Fibroblast of skin of right quadriceps (primary cell): ENCODE measurements around the gene CLEC11A.

Experiments
- DNase-seq: peaks from one replicate; pipeline ENCODE4 v3.0.0-alpha.2; 2013

CLEC11A gene

DNA sequence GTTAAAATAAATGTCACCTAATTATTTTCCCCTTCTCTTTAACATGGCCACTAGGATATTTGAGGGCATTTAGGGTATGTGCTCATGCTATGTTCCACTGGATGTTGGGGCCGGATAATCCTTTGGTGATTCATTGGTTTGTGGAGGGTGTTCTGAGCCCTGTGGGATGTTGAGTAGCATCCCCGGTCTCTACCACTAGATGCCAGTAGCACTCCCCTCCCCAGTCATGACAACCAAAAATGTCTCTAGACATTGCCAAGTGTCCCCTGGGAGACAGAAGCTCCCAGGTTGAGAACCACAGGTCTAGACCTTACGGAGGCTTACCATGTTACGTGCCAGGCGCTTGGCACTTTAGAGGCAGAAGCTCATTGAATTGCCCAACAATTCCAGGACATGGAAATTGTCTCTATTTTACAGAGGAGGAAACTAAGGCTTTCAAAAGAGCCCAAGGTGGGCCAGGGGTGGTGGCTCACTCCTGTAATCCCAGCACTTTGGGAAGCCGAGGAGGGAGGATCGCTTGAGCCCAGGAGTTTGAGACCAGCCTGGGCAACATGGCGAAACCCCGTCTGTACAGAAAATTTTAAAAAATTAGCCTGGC lies 17.6 kb upstream of the CLEC11A start:
- peak; percentile 82 for DNase-seq

DNA sequence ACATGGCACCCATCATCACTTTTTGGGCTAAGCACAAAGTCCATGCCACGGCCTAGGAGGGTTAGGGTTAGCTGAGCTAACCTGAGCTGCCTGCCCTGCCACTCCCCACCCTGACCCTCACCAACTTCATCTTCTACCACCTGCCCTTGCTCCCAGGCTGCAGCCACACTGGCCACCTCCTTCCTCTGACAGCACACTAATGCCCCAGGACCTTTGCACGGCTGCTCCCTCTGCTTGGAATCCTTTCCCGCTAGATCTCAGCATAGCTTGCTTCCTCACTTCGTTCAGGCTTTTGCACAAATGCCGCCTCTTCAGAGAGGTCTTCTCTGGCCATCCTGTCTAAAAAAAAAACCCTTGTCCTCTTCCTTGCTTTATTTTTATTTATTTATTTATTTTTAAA lies 16.8 kb upstream of the CLEC11A start:
- DNase-seq, result no peak

DNA sequence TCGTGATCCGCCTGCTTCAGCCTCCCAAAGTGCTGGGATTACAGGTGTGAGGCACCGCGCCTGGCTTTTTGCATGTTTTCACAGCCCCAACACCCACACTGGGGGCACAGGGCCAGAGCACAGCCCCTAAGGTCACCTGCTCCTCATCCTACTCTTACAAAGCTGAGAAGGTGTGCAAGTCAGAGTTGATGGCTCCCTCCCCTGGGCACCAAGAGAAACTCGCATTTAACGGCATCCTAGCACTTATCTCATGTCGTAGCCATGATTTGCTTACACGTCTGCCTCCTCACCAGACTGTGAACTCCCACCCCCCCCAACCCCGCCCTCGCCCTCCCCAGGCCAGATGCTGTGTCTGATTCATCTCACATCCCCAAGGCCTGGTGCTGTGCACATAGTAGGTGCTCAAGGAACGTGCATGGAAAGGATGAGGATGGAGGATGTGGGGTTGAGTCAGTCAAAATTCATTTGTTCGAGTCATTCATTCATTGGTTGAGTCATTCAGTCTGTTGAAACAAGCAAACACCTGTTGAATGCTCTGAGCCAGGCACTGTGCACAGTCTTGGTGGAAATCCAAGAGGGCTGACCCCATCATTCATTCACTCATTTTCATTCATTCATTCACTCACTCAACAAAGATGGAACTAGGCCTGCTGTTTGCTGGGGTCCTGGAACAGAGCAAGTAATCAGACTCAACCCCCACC lies 14.8 kb upstream of the CLEC11A start:
- DNase-seq, result no peak

DNA sequence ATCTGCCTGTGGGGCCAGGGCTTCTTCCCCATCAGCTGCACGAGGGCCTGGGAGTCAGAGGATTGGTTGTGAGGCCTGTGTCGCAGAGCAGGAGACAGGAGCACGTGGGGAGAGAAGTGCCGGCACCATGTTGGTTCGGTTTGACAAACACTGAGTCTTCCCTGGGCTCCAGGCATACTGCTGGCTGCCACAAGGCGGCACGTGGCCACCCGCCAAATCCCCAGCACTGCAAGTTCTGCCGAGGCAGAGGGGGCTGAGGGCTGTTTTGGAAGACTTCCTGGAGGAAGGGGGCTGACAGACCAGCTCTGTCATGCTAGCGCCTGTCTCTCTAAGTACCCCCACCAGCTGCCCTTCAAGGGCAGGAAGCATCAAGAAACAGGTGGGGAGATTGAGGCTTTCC lies 13.1 kb upstream of the CLEC11A start:
- DNase-seq, result no peak

DNA sequence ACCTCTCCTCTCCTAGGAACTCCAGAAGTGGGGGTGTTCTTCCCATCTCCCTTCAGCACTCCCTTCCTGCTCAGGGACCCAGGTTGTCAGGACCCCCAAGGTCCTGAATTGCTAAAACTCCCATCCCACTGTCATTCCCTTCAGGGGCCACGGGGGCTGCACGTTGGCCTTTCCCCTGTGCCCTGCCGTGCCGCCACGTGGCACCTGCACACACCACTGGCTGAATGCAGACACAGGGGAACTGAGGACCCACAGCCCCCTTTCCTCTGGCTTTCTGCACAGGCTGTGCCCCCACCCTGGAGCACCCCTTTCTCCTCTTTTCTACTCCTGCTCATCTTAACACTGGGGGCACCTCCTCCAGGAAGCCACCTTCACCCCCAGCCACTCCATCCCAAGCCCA lies 12.6 kb upstream of the CLEC11A start:
- no peak for DNase-seq

DNA sequence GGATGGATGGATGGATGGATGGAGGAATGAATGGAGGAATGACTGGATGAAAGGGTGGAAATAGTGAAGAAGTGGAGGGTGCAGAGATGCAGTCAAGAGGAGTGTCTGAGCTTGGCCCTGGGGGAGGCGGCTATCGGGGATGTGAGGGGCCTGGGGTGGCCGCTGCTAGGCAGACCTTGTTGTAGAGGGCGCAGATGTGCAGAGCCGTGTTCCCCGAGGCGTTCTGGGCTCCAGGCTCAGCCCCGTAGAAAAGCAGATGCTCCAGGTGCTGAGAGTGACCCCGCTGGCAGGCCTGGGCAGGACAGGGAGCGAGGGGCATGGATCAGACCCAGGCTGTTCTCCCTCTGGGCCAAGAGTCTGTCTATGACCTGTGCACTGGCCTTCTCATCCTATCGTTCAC lies 12.0 kb upstream of the CLEC11A start:
- no peak for DNase-seq

DNA sequence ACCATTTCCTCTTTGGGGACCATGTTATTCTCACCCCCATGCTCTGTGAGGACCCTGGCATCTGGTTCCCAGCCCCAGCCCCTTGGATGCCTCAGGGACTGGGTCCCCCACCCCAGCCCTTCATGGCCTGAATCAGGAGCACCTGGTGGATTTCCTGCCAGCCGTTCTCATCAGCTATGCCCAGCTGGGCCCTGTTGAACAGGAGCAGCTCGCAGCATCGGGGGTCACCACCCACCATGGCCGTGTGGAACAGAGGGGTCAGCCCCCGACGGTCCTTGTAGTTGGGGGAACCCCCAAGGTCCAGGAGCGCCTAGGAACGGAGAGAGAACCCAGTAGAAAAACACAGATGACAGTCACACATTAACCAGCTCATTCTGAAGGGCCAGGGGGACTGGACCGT lies 11.4 kb upstream of the CLEC11A start:
- no peak for DNase-seq

DNA sequence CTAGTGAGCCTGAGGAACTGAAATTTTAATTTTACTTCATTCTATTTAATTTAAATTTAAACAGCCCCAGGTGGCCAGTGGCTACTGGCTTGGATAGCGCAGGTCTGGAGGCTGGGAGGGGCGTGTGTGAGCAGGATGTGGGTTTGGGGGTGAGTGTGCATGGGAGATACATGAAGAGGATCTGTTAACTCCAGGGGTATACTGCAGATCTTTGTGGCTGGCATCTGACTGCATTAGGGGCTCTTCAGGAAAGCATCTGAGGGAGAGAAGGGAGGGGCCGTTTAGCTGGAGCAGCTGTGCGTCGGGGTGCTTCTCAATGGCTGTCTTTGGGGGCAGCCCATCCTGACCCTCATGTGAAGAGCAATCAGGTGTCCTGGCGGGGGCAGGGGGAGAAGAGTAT lies 10.3 kb upstream of the CLEC11A start:
- DNase-seq, result no peak

DNA sequence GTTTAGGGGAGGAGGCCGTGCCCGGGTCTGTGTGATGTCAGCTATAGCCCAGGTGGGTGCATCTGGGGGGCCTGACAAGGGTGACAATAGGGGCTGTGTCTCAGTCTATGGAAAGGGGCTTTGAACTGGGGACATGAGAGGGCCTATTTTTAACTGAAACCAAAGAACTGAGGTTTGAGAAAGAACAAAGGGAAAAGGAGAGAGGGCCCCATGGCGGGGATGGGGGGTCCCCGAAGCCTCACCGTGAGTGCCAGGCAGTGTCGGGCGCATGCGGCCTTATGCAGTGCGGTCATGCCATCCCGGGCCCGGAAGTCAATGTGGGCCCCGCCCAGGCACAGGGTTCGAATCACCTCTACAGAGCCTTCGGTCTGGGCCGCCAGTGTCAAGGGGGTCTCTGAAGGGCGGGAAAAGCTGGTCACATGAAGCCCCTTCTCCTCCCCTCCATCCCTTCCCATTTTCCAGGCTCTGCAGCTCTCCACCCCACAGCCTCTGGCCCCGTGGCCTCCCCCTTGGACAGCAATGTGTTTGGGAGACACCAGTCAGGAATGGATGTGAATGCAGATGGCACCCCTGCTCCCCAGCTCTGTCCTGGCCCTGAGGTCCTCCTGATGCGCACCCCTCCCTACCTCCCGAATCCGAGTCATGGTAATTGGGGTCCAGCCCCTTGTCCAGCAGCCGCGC lies 9.5 kb upstream of the CLEC11A start:
- DNase-seq, result no peak

DNA sequence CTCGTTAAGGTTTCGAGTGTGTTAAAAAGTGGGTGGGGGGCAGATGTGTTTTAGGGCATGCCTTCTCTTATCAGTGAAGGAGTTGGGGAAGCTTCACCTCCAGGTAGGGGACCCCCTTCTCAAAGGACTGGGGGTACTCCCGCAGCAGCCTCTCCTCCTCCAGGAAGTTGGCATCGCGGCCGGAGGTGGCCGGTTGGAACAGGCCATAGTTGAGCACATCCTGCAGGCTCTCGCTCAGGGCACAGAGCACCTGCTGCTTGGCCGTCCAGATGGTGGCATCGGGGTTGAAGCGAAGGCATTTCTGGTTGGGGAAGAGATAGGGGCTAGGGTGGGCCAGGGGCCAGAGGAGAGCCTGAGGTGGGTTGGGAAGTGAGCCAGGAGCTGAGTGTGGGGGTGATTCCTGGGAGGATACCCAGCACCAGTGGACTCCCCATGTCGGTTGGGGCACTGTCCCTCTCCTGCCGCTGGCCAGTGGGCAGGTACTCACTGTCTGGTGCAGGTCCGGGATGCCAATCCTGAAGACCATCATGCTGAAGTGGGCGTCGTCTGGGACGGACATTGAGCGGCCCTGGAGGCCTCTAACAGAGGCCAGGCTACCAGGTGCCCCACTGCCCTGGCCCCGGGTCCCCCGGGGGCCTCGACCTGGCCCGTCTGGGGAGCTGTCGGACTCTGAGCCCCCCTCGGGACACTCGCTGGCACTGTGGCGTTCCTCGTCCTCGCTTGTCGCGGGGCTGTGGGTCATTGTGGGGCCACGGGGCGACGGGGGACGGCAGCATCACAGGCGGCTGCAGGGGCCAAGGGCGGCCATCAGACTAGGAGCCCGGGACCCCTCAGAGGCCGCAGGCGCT lies 6.8 kb upstream of the CLEC11A start:
- DNase-seq, result no peak

DNA sequence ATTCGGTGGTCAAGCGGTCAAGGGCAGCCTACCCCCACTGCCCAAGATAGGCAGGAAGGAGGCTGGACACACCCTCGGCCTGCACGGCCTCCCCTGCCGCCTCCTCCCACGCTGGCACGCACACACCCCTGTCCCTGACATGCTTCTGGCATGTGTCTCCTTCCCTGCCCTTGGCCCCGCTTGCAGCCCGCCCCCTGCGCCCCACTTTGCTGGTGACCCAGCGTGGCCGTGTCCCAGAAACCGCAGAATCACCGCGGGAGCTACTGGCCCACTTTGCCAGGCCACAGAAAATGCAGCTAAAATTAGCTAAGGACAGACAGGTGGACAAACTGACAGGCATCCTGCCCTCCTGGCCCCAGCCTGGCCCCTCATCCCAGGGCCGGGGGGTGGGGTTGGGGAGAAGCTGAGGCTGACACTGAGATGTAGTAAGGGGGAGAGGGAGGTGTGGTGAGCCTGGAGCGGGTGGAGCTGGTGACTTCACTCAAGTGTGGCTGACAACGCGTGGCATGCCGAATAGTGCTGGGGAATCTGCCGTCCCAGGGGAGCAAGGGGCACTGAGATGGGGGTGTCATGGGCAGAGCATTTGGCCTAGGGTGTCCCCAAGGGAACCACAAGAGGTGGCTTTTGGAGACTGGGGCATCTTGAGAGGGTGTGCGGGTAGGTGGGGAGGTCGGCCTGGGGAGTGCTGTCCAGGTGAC lies 6.0 kb upstream of the CLEC11A start:
- DNase-seq, result no peak

DNA sequence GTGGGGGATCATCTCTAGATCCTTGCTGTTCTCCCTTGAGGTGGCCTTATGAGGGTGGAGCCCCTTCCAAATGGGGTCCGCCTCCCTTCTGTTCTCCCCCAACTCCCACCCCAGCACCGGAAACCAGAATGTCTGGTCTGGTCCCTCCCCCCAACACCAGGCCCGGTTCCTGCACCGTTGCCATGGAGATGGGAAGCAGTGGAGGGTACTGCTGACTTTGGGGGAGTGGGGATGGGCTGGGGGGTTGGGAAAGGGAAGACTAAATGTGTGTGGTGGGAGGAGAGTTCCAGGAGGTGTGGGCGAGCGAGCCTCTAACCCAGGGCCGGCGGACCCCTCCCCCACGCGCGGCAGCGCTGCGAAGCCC lies 5.3 kb upstream of the CLEC11A start:
- no peak for DNase-seq

DNA sequence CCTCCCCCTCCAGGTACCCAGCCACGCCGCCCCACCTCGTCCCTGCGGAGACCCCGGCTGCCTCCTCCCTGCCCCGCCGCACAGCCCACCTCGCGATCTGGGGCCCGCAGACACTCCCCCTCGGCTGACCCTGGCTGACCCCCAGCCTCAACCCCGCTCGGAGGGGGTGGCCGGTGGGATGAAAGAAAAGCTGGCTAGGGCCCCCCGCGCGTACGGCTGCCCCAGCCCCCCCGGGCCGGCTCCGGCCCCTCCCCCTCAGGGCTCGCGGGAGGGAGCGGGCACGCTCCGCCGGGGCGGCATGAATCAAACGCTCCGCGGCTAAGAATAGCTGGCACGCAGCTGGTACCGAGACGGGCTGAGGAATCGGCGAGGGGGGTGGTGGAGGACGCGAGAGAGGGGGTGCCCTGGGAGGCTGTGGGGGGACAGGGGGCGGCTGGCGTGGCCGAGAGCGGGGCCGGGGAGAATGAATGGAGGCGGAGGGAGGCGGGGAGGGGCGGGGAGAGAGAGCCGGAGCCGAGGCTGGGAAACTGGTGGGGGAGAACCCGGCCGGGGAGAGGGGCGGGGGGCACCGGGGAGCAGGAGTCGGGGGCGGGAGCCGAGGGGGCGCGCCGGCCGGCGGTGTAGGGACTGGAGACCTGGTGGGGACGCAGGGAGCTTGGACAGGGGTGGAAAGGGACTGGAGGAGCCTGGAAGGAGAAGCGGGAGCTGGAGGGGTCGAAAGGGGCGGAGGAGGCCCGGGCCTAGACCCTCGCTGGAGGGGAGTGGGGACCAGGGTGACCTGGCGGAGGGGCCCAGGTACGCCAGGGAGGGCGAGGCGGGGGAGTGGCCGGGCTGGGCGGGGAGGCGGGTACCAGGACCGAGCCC lies 4.7 kb upstream of the CLEC11A start:
- no peak for DNase-seq

DNA sequence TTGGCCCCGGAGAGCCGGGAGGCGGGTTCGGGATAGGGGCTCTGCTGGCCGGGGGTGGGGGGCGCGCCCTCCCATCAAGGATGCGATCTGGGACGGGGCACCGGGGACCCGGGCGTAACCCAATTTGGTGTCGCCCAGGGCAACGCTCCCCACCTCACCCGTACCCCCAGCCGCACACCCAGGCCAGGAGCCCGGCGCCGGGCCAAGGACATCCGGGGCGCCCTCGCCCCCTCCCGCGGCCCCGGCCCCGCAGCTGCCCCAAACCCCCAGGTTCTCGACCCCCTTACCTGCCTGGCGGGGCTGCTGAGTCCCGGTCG lies 4.1 kb upstream of the CLEC11A start:
- no peak for DNase-seq

DNA sequence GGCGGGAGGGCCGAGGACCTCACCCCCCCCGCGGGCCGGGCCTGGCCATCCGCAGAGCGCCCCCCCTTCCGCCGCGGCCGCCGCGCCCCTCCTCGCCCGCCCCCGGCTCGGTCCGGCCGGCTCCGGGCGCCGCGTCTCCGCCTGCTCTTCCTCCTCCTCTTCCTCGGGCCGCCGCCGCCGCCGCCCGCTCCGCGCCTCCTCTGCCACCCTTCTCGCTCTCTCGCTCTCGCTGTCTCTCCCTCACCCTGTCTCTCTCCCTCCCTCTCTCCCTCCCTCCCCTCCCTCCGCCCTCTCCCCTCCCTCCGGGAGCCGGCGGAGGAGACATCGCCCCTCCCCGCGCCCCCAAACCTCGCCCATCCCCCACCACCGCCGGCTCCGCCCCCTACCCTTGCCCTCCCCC lies 3.6 kb upstream of the CLEC11A start, which contains the start of gene SHANK1:
TSS of gene SHANK1 (minus strand) at position 237 of the 400 bp plus-strand sequence. CDS start 2,883 bp downstream, outside the sequence.
- DNase-seq, result peak; percentile 42

DNA sequence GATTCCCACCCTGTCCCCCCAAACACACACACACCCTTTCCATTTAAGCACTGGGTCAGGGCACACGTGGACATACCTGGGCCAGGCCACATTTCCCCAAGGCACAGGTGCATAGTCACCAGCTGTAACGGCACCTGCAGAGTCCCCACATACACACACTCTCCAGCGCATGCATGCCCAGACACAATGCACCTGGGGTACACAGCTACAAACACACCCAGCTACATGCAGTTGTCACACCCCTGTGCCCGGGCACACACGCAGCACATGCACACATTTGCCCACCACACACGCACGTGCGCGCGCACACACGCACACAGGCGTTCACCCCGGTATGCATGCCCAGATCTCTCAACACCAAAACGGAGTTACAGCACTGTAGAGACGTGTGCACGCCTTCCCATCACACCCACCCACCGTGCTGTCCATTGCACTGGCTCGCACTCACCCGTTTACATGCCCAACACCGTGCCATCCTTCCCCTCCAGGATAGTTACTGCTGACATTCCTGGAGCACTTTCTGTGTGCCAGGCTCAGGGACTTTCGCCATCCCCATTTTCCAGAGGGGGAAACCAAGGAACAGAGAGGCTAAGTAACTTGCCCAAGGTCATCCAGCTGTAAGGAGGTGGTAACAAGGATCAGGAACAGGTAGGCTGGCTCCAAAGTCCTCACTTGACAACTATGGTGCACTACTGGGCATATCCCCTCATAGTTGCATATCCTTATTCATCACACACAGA lies 2.8 kb upstream of the CLEC11A start:
- no peak for DNase-seq

DNA sequence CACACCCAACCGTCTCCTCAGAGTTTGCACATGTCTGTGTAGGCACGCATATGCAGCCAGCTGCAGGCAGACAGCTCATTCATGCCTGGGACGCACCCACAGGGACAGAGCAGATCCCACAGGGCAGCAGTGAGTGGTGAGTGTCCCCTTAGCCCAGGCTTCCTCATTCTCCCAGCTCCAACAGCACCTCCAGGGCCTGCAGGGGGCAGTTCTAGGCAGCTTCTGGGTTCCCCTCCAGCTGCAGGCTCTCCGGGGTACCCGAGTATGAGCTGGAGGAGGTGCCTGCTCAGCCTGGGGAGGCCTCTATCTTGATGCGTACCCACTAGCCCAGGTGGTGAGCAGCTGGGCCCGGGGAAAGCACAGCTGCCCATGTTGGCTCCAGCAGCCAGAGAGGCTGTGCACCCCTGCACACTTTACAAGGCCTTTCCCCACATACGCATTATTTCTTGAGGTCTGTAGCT lies 2.2 kb upstream of the CLEC11A start:
- DNase-seq, result peak; percentile 60

DNA sequence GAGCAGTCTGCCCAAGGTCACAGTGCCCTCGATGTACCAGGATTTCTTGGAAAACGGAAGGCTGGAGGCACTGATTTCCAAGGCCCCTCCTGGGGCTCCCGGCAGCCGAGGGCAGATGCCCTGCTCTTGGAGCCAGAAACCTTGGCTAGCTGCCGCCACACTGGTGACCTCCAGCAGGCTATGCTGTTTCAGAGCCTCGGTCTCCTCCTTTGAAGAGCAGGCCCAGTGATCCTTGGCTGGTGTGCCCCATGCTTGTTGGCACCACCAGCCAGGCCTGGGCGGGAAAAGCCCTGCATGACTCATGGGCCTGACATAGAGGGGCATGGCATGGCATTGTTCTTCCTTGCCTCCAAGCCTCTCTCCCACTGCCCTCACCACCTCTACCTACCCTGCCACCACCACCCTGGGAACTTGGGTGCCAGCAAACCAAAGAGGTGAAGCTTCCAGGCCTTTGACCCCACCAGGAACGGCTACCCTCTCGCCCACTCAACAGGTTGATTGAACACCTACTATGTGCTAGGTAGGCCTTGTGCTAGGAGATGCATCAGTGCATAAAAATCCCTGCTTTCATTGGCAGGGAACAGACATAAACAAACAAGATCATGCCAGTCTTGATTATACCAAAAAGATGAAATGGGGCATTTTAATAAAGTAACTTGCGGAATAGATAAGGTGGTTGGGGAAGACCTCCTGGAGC lies 1.6 kb upstream of the CLEC11A start:
- no peak for DNase-seq

DNA sequence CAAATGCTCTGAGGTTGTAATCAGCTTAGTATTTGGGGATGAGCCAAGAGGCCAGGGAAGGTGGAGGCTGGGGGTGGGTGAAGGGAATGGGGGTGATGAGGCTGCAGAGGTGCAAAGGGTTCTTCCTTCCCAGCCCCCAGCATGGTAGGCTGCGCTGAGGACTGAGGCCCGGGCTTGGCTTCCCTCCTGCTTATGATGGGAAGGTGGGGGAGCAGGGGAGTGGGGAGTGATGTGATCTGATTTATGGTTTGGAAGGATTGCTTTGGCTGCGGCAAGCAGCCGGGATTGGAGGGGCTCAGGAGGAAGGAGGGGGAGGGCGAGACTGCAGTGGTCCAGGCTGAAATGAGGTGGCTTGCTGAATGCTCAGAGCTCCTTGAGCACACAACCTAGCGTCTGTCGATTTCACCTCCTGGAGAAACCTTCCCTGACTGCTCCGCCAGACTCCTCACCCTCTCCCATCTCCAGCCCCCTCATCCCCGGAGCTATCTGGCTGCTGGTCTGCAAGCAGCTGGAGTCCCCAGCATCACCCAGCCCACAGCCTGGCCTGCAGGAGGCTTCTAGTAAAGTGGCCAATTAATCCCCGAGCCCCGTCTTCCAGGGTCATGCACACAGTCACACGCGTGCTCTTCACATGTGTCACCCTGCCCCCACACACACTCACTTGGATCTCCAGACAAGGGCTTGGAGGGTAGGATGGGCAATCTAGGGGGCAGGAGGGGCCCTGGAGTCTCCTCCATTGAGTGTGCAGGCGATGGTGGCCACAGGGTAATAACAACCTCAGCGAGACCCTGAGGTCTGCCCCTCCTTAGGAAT lies 757 bp upstream of the CLEC11A start:
- peak; percentile 65 for DNase-seq
